T-helper 22 cell (primary cell): ENCODE results near the gene CEACAM21.
A peak's percentile ranks its signal among the peaks of the same experiment; 100 is the strongest.

Experiments used
- DNase-seq: peaks from one replicate; pipeline ENCODE4 v3.0.0-alpha.2; 2020; ENCODE audit warnings: low read depth

The CEACAM21 gene

GRCh38 chr19:41575998-41576397 is at the start of gene CEACAM21:
CEACAM21 (plus strand) TSS chr19:41576166; CDS start chr19:41576275, 109 bp downstream.
- DNase-seq = peak; percentile 20

GRCh38 chr19:41527089-41527488 is 48.9 kb upstream of the CEACAM21 start:
- no peak for DNase-seq

GRCh38 chr19:41528106-41528505 is 47.9 kb upstream of the CEACAM21 start:
- no peak for DNase-seq

GRCh38 chr19:41529484-41530183 is 46.3 kb upstream of the CEACAM21 start:
- no peak for DNase-seq

- DNase-seq = no peak
Measured at GRCh38 chr19:41530184-41530534, 45.8 kb upstream of the CEACAM21 start.

GRCh38 chr19:41530761-41531301 is 45.1 kb upstream of the CEACAM21 start:
- no peak for DNase-seq

- DNase-seq = peak; percentile 76
Measured at GRCh38 chr19:41531438-41532311, 44.3 kb upstream of the CEACAM21 start.

GRCh38 chr19:41532526-41532925 is 43.4 kb upstream of the CEACAM21 start:
- DNase-seq = no peak

GRCh38 chr19:41533671-41534215 is 42.2 kb upstream of the CEACAM21 start:
- DNase-seq = no peak

GRCh38 chr19:41535029-41535622 is 40.8 kb upstream of the CEACAM21 start:
- no peak for DNase-seq

GRCh38 chr19:41537789-41538188 is 38.2 kb upstream of the CEACAM21 start:
- no peak for DNase-seq

GRCh38 chr19:41540041-41540695 is 35.8 kb upstream of the CEACAM21 start:
- DNase-seq = no peak

- DNase-seq = peak; percentile 52
Measured at GRCh38 chr19:41541990-41542584, 33.9 kb upstream of the CEACAM21 start.

- DNase-seq = no peak
Measured at GRCh38 chr19:41542622-41543021, 33.3 kb upstream of the CEACAM21 start.

GRCh38 chr19:41543582-41543981 is 32.4 kb upstream of the CEACAM21 start:
- no peak for DNase-seq

GRCh38 chr19:41545547-41545946 is 30.4 kb upstream of the CEACAM21 start:
- no peak for DNase-seq

- DNase-seq = no peak
Measured at GRCh38 chr19:41546386-41546789, 29.6 kb upstream of the CEACAM21 start.

- no peak for DNase-seq
Measured at GRCh38 chr19:41546961-41547360, 29.0 kb upstream of the CEACAM21 start.

GRCh38 chr19:41547569-41547968 is 28.4 kb upstream of the CEACAM21 start:
- DNase-seq = no peak

GRCh38 chr19:41548047-41548446 is 27.9 kb upstream of the CEACAM21 start:
- DNase-seq = no peak

GRCh38 chr19:41548954-41549688 is 26.8 kb upstream of the CEACAM21 start:
- DNase-seq = peak; percentile 64
